HG03354 (cell line): ENCODE measurements around the gene VPS16.
"Not testable (repeated sequence)": the region's sequence is repeated elsewhere in the genome, so short reads cannot be mapped to it uniquely, and the experiment has no call there.

Source experiments
- ATAC-seq: cut with Tn5 transposase; IDR thresholded peaks from one replicate; pipeline ENCODE4 v1.9.1; 2021; ENCODE audit warnings: mild to moderate bottlenecking; ENCODE audit not compliant: unreplicated experiment, poor library complexity, severe bottlenecking

Gene VPS16

GRCh38 chr20:2805689-2806350 lies 34.7 kb upstream of the VPS16 start:
- ATAC-seq = no peak

GRCh38 chr20:2806351-2806701 lies 34.2 kb upstream of the VPS16 start:
- ATAC-seq = no peak

GRCh38 chr20:2807019-2807418 lies 33.5 kb upstream of the VPS16 start:
- ATAC-seq = no peak

GRCh38 chr20:2807929-2808328 lies 32.6 kb upstream of the VPS16 start:
- ATAC-seq = not testable (repeated sequence)

GRCh38 chr20:2809690-2810089 lies 30.9 kb upstream of the VPS16 start:
- no peak for ATAC-seq

- ATAC-seq = no peak
These were observed 28.4 kb upstream of the VPS16 start for GRCh38 chr20:2812189-2812588.

- no peak for ATAC-seq
These were observed 26.5 kb upstream of the VPS16 start for GRCh38 chr20:2814076-2814475.

GRCh38 chr20:2814587-2815051 lies 25.9 kb upstream of the VPS16 start, which contains the start of gene C20orf141:
C20orf141 (plus strand) TSS chr20:2814987; CDS start chr20:2815185, 198 bp downstream.
- no peak for ATAC-seq

GRCh38 chr20:2815242-2815900 lies 25.2 kb upstream of the VPS16 start:
- ATAC-seq = no peak

GRCh38 chr20:2816030-2816582 lies 24.4 kb upstream of the VPS16 start, which contains the start of gene TMEM239:
TMEM239 (plus strand) TSS chr20:2816364; CDS start chr20:2816555, 191 bp downstream.
- ATAC-seq = no peak

GRCh38 chr20:2816583-2817340 lies 23.8 kb upstream of the VPS16 start:
- ATAC-seq = no peak

- no peak for ATAC-seq
These were observed 23.2 kb upstream of the VPS16 start for GRCh38 chr20:2817341-2817726.

- ATAC-seq = no peak
These were observed 22.5 kb upstream of the VPS16 start for GRCh38 chr20:2817891-2818595.

GRCh38 chr20:2820084-2820895 lies 20.3 kb upstream of the VPS16 start:
- ATAC-seq = no peak

- no peak for ATAC-seq
These were observed 19.4 kb upstream of the VPS16 start for GRCh38 chr20:2820896-2821869.

GRCh38 chr20:2822073-2822472 lies 18.5 kb upstream of the VPS16 start:
- no peak for ATAC-seq

- ATAC-seq = no peak
These were observed 14.8 kb upstream of the VPS16 start for GRCh38 chr20:2825761-2826160.

- no peak for ATAC-seq
These were observed 13.9 kb upstream of the VPS16 start for GRCh38 chr20:2826655-2827054.
